22Rv1 (cell line): Measurements from ENCODE around the gene GALNS.

Source experiments
- CTCF ChIP-seq: fragments of 450-650 bp; IDR thresholded peaks from 2 replicates; pipeline ENCODE4 v1.5.1; 2017; ENCODE audit warnings: mild to moderate bottlenecking
- ZFX ChIP-seq: fragments of 450-650 bp; IDR thresholded peaks from 2 replicates; pipeline ENCODE4 v1.6.1; 2017; ENCODE audit warnings: antibody characterized with exemption, borderline replicate concordance

GRCh38 chr16:88875703-88876234 lies 19.0 kb upstream of the GALNS start:
- TF ChIP-seq CTCF (no peak), ZFX (no peak)
